HG03196 (cell line): ENCODE data around the gene DDR2.
A peak's percentile ranks its signal among the peaks of the same experiment; 100 is the strongest.
"Not testable (repeated sequence)": the region's sequence is repeated elsewhere in the genome, so short reads cannot be mapped to it uniquely, and the experiment has no call there.

ENCODE experiments used
- ATAC-seq: cut with Tn5 transposase; IDR thresholded peaks from one replicate; pipeline ENCODE4 v1.9.1; 2021; ENCODE audit not compliant: unreplicated experiment

Gene DDR2

GRCh38 chr1:162753998-162754585, 121.8 kb downstream of the DDR2 start:
- no peak for ATAC-seq

DNA sequence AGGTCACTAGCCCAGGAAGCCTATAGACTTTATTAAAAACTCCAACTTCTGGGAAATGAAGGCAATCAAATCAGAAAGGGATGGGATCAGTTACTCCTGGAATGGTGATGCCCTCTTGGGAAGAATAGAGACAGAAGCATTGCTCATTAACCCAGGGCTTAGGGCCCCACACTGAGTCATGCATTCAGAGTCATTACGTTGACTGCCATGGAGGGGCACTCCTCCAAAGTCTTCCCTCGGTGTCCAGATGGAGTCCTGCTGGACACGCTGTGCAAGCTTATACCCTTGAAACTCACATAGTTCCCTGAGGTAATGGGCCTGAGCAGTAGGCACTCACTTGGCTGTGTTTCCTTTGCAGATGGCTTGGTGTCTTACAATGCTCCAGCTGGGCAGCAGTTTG, 123.0 kb downstream of the DDR2 start:
- ATAC-seq: no peak

- no peak for ATAC-seq
Observed at GRCh38 chr1:162756523-162756922, 124.3 kb downstream of the DDR2 start.

DNA sequence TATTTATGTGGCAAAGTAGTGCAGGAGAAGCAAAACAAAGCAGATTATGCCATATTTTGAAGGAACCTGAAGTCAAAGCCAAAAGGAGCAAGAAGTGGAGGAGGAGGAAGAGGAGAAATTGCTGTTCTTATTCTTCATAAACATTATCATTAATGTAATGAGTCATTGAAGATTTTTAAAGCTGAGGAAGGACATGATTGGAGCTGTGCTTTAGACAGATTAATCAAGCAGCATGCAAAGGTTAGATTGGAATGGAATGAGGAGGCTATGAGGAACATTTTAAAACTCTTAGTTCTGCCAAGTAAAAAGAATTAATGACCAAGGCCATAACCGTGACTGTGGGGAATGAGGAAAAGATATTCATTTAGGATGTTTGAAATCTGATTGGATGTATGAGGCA, 125.2 kb downstream of the DDR2 start:
- no peak for ATAC-seq

GRCh38 chr1:162765788-162766187, 133.5 kb downstream of the DDR2 start:
- ATAC-seq: no peak

GRCh38 chr1:162772571-162773154, 140.4 kb downstream of the DDR2 start:
- no peak for ATAC-seq

DNA sequence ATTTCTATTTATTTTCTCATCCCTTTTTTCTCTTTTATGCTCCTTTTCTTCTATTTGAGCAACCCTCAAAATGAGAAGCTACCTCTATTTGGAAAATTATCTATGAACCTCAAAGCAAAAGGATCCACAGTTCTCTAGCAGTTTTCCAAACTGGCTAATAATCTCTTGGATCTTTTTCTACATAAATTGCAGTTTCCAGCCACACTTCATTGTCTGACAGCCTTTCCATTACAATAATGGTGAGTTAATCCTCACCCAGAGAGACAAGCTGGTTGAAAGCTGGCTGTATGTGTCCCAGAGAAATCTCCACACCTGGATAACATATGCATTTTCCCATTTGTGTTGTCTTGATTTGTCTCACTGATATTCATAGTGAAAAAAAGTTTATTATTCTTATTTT, 141.7 kb downstream of the DDR2 start:
- ATAC-seq: no peak

DNA sequence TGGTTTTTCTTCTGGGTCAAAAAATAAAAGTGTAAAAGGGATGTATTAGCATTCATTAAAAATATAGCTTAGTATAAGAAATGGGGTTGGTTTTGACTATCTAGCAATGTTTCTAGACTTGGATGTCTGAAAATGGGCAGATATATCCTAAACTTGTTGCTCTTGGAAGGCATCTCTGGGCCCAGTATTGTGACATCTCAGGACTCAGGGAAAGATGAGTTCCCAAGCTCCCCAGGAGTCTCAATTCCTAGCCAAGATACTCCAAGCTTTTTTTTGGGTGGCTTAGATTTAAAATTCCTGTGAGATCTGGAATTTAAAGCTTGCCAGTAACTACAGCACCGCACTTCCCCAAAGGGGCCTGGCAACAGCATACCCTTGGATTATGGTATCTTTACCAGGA, 146.8 kb downstream of the DDR2 start:
- no peak for ATAC-seq

DNA sequence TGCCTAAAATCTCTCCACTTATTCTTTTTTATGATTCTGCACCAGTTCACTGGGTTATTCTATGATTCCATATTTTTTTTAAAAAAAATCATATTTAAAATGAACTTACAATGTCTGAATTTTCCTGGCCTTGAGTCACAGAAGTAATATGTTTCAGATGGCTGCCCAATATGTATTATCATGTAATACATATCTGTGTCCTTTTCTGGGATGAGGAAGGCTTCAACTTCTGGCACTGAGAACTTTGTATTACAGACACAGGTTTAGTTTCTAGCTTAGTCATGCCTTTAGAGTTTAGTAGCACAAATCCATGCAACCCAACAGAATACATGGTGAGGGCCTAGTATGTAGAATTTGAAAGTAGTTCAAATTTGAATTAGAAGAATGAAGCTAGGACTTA, 150.4 kb downstream of the DDR2 start:
- no peak for ATAC-seq

- not testable (repeated sequence) for ATAC-seq
Observed at GRCh38 chr1:162784926-162785325, 152.7 kb downstream of the DDR2 start.

- not testable (repeated sequence) for ATAC-seq
Observed at GRCh38 chr1:162788783-162789182, 156.5 kb downstream of the DDR2 start.

GRCh38 chr1:162790303-162790984, 158.2 kb downstream of the DDR2 start, which contains the start of gene HSD17B7:
TSS of gene HSD17B7 (plus strand) at chr1:162790702. CDS start at chr1:162790801, 99 bp downstream.
- peak; percentile 99 for ATAC-seq

DNA sequence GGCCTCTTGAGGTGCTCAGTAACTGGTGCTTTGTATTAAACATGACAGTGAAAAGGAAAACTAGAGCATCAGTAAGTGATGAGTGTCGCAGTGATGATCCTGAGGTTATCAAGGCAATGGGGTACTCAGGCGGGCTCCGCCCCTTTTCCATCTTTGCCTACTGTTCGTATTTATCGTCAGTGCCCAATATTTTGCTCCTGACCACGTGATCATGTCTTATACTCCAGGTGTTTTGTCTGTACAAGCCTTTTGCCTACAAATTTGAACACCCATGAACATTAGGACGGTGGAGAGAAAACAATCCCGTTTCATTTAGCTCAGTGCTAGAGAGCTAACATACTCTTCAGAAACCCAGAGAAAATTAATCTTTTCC, 158.7 kb downstream of the DDR2 start:
- ATAC-seq: not testable (repeated sequence)

DNA sequence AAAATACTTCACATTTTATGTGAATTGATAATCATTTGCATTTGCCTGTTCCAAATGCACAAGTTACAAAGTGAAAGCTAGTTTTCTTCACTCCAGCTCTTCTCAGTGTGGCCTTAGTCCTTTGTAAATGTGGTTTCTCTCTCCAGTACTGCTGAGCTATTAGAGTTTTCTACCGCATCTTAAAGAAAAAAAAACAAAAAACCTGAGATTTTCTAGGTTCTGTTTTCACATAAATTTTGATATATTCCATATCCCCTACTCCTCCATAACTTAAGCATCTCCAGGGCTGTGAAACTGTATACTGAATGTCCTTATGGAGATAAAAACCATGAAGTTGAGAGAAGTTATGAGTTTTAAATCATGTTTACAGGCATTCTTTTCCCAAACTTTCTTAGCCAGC, 162.0 kb downstream of the DDR2 start:
- not testable (repeated sequence) for ATAC-seq

DNA sequence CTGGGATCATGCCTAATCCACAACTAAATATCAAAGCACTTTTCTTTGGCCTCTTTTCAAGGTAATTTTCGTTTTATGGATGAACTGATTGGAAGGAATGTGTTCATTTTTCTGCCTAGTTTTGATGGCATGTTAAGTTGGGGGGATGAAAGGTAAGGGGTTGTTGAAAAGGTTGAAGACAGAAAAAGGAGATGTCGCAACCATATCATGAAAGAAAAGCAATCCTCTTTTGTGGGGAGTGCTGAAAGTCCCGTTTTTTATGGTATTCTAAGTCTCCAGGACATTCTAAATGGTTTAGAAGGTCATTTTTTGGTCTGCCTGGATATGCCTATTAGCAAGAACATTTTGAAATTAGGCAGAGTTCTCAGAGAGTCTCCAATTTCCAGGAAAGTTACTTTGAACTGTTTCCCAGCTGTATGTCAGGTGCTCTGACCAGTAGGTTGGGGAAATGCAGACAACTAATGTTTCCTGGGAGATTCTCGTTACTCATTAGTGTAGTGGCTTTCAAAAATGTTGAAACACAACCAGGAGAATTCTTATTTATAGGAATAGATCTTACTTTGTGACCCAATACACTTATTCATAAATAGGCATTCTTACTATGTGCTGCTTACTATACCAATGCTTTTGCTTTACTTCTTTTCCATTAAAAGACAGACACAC, 164.5 kb downstream of the DDR2 start:
- not testable (repeated sequence) for ATAC-seq

GRCh38 chr1:162799995-162800830, 167.9 kb downstream of the DDR2 start:
- not testable (repeated sequence) for ATAC-seq

DNA sequence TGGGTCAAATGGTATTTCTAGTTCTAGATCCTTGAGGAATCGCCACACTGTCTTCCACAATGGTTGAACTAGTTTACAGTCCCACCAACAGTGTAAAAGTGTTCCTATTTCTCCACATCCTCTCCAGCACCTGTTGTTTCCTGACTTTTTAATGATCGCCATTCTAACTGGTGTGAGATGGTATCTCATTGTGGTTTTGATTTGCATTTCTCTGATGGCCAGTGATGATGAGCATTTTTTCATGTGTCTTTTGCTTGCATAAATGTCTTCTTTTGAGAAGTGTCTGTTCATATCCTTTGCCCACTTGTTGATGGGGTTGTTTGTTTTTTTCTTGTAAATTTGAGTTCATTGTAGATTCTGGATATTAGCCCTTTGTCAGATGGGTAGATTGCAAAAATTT, 175.2 kb downstream of the DDR2 start:
- not testable (repeated sequence) for ATAC-seq

DNA sequence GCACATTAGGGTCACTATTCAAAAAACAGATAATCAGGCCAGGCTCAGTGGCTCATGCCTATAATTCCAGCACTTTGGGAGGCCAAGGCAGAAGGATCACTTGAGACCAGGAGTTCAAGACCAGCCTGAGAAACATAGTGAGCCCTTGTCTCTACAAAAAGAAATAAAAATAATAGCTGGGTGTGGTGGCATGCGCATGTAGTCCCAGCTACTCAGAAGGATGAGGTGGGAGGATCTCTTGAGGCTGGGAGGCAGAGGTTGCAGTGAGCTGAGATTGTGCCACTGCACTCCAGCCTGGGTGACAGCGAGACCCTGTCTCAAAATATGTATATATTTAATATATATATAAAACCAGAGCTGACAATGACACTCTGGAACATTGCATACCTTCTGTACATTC, 180.1 kb downstream of the DDR2 start:
- ATAC-seq: not testable (repeated sequence)

GRCh38 chr1:162818136-162818535, 185.9 kb downstream of the DDR2 start:
- ATAC-seq: not testable (repeated sequence)

DNA sequence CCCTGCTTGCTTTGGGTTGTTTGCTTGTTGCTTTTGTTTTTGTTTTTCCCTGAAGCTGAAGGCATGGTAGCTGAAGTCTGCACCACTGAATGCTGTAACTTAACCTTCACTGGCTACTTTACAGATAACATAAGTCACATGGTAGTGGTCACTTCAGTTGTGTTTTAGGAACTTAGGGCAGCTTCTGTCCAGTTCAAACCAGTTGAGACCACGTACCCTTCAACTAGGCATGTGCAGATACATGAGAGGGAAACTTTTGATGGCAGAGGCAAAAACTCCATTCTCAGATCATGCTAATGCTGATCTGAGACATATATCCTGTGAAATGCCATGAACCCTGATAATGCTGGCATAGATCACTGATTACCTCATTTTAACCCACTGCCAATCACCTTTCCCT, 186.4 kb downstream of the DDR2 start:
- not testable (repeated sequence) for ATAC-seq
